ENCODE measurements around the gene C2. TPM values are rescaled to one million over a fixed set of nuclear protein-coding genes. Genes with fewer than 3 reads are reported as not detected.

C2 gene
- total RNA-seq, 1 donor from 2014 or later, result 2.4 TPM

DNA sequence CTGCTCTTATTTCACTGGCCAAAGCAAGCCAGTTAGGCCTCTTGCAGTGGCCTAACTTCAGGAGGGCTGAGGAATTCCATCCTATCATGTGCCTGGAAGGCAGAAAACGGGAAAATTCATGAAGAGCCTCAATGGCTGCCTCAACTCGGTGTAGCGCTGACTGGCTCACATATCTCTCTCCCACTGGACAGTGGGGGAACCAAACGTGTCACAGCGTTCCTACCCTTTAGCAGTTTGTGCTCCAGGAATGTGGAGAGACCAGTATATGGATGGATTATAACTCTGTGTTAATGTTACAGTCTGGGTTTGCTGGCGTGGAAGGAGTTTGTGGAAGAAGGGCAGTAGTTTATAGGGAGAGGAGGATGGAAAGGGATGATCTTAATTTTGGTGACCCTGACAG is 11.8 kb upstream of the C2 start:
- TF ChIP-seq, protein P1, sequence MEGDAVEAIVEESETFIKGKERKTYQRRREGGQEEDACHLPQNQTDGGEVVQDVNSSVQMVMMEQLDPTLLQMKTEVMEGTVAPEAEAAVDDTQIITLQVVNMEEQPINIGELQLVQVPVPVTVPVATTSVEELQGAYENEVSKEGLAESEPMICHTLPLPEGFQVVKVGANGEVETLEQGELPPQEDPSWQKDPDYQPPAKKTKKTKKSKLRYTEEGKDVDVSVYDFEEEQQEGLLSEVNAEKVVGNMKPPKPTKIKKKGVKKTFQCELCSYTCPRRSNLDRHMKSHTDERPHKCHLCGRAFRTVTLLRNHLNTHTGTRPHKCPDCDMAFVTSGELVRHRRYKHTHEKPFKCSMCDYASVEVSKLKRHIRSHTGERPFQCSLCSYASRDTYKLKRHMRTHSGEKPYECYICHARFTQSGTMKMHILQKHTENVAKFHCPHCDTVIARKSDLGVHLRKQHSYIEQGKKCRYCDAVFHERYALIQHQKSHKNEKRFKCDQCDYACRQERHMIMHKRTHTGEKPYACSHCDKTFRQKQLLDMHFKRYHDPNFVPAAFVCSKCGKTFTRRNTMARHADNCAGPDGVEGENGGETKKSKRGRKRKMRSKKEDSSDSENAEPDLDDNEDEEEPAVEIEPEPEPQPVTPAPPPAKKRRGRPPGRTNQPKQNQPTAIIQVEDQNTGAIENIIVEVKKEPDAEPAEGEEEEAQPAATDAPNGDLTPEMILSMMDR (IDR thresholded peaks at IDR 0.05), result no peak
- H3K9me3 Mint-ChIP-seq (ENCODE audit: unreplicated experiment), result no peaks in the 10 kb centered on the region
- H3K27ac Mint-ChIP-seq (ENCODE audit: unreplicated experiment), result no peak overlapping the region
- no peak overlapping the region for H3K4me3 Mint-ChIP-seq (ENCODE audit: unreplicated experiment)
- no peaks in the 10 kb centered on the region for H3K36me3 Mint-ChIP-seq (ENCODE audit: unreplicated experiment)
- H3K4me1 Mint-ChIP-seq (ENCODE audit: unreplicated experiment), result peaks cover 7% of the 10 kb centered on the region
- no peaks in the 10 kb centered on the region for H3K27me3 Mint-ChIP-seq (ENCODE audit: unreplicated experiment)
- no peak for DNase-seq (ENCODE audit: extremely low spot score, unreplicated experiment)

DNA sequence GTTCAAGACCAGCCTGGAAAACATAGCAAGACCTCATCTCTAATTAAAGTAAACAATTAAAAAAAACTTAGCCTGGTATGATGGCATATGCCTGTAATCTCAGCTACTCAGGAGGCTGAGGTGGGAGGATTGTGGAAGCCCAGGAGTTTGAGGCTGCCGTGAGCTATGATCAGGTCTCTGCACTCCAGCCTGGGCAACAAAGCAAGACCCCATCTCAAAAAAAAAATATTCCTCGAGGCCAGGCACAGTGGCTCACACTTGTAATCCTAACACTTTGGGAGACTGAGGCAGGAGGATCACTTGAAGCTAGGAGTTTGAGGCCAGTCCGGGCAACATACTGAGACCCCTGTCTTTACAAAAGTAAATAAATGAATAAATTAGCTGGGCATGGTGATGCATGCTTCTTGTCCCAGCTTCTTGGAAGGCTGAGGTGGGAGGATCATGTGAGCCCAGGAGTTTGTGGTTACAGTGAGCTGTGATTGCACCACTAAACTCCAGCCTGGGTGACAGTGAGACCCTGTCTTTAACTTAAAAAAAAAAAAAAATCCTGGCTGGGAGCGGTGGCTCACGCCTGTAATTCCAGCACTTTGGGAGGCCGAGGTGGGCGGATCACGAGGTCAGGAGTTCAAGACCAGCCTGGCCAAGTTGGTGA is 9.3 kb upstream of the C2 start:
- no peaks in the 10 kb centered on the region for H3K27me3 Mint-ChIP-seq (ENCODE audit: unreplicated experiment)
- no peak for DNase-seq (ENCODE audit: extremely low spot score, unreplicated experiment)
- no peak overlapping the region for H3K4me3 Mint-ChIP-seq (ENCODE audit: unreplicated experiment)
- peaks cover 7% of the 10 kb centered on the region for H3K4me1 Mint-ChIP-seq (ENCODE audit: unreplicated experiment)
- no peak overlapping the region for H3K27ac Mint-ChIP-seq (ENCODE audit: unreplicated experiment)
- no peaks in the 10 kb centered on the region for H3K9me3 Mint-ChIP-seq (ENCODE audit: unreplicated experiment)
- no peaks in the 10 kb centered on the region for H3K36me3 Mint-ChIP-seq (ENCODE audit: unreplicated experiment)
- TF ChIP-seq, protein P1 (IDR thresholded peaks at IDR 0.05), result no peak

- H3K4me3 Mint-ChIP-seq (ENCODE audit: unreplicated experiment), result no peak overlapping the region
- TF ChIP-seq, protein P1 (IDR thresholded peaks at IDR 0.05), result no peak
- no peaks in the 10 kb centered on the region for H3K36me3 Mint-ChIP-seq (ENCODE audit: unreplicated experiment)
- no peaks in the 10 kb centered on the region for H3K9me3 Mint-ChIP-seq (ENCODE audit: unreplicated experiment)
- peaks cover 7% of the 10 kb centered on the region for H3K4me1 Mint-ChIP-seq (ENCODE audit: unreplicated experiment)
- no peak overlapping the region for H3K27ac Mint-ChIP-seq (ENCODE audit: unreplicated experiment)
- H3K27me3 Mint-ChIP-seq (ENCODE audit: unreplicated experiment), result no peaks in the 10 kb centered on the region
- no peak for DNase-seq (ENCODE audit: extremely low spot score, unreplicated experiment)
Measured at GRCh38 chr6:31919624-31920303, 7.8 kb upstream of the C2 start.

DNA sequence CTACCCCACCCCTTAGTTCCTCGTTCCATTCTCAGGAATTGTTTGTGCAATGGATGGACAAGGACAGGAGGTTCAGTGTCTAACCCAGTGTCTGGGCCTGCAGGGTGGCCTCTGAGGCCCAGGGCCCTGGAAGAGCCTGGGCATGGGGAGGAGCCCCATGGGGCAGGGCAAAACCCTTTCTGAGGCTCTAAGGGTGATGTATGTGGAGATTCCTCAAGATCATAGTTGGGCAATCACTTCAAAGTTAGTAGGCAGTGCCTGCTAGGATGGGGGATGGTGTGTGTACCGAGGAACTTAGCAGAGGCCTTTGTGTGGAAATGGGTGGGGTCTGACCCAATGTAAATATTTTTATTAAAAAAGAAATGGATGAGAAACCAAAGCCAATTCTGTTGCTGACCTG is 6.7 kb upstream of the C2 start:
- DNase-seq (ENCODE audit: extremely low spot score, unreplicated experiment), result no peak
- H3K4me1 Mint-ChIP-seq (ENCODE audit: unreplicated experiment), result peaks cover 7% of the 10 kb centered on the region
- TF ChIP-seq, protein P1 (IDR thresholded peaks at IDR 0.05), result no peak
- H3K27ac Mint-ChIP-seq (ENCODE audit: unreplicated experiment), result no peak overlapping the region
- H3K9me3 Mint-ChIP-seq (ENCODE audit: unreplicated experiment), result no peaks in the 10 kb centered on the region
- no peaks in the 10 kb centered on the region for H3K27me3 Mint-ChIP-seq (ENCODE audit: unreplicated experiment)
- H3K36me3 Mint-ChIP-seq (ENCODE audit: unreplicated experiment), result no peaks in the 10 kb centered on the region
- no peak overlapping the region for H3K4me3 Mint-ChIP-seq (ENCODE audit: unreplicated experiment)

DNA sequence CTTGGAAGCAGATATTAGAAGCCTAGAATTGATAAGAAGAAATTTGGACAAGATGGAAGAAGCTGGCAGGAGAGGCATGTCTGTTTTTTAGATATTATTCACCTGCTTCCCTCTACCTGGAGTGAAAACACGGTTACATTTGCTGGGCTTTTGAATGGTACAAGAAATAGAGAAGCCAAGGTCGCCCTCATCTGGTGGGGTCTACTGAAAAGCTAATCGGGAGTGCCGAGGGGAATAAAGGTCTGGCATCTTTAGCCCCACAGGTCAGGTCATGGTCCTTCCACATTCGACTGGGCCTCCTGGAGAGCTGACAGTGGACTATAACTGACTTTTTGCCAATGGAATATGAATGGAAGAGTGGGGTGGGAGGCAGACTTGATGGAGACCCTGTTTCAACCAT is 4.6 kb upstream of the C2 start:
- Mint-ChIP-seq H3K4me3 (ENCODE audit: unreplicated experiment) (no peak overlapping the region), H3K9me3 (ENCODE audit: unreplicated experiment) (no peaks in the 10 kb centered on the region)
- DNase-seq (ENCODE audit: extremely low spot score, unreplicated experiment), result no peak

More for the DNA sequence above, 4.6 kb upstream of the C2 start:
- TF ChIP-seq, protein P1 (IDR thresholded peaks at IDR 0.05), result peak; percentile 16
- no peaks in the 10 kb centered on the region for H3K36me3 Mint-ChIP-seq (ENCODE audit: unreplicated experiment)
- no peak overlapping the region for H3K27ac Mint-ChIP-seq (ENCODE audit: unreplicated experiment)
- peaks cover 7% of the 10 kb centered on the region for H3K4me1 Mint-ChIP-seq (ENCODE audit: unreplicated experiment)
- peaks cover 5% of the 10 kb centered on the region for H3K27me3 Mint-ChIP-seq (ENCODE audit: unreplicated experiment)

Data from osteocyte (in vitro differentiated cells).